ENCODE data around the gene FGGY.

FGGY gene

GRCh38 chr1:59747420-59748024, 450.6 kb downstream of the FGGY start:
- no peak for DNase-seq

GRCh38 chr1:59748123-59748522, 451.2 kb downstream of the FGGY start:
- DNase-seq: no peak

GRCh38 chr1:59750328-59751003, 453.6 kb downstream of the FGGY start:
- peak; percentile 86 for DNase-seq

- no peak for DNase-seq
These were observed 454.1 kb downstream of the FGGY start for GRCh38 chr1:59751004-59751395.

GRCh38 chr1:59751801-59752200, 454.9 kb downstream of the FGGY start:
- peak; percentile 47 for DNase-seq

GRCh38 chr1:59752556-59753414, 455.9 kb downstream of the FGGY start:
- no peak for DNase-seq

- peak; percentile 69 for DNase-seq
These were observed 458.3 kb downstream of the FGGY start for GRCh38 chr1:59755069-59755685.

- DNase-seq: no peak
These were observed 460.4 kb downstream of the FGGY start for GRCh38 chr1:59757197-59757747.

GRCh38 chr1:59759156-59759925, 462.4 kb downstream of the FGGY start:
- DNase-seq: peak; percentile 83

GRCh38 chr1:59761443-59761842, 464.5 kb downstream of the FGGY start:
- DNase-seq: no peak

- DNase-seq: no peak
These were observed 466.5 kb downstream of the FGGY start for GRCh38 chr1:59763418-59763817.

GRCh38 chr1:59765011-59765730, 468.3 kb downstream of the FGGY start:
- no peak for DNase-seq

GRCh38 chr1:59766227-59766855, 469.4 kb downstream of the FGGY start:
- peak; percentile 35 for DNase-seq

GRCh38 chr1:59767119-59767518, 470.2 kb downstream of the FGGY start:
- DNase-seq: peak; percentile 59

GRCh38 chr1:59768792-59769735, 472.2 kb downstream of the FGGY start:
- DNase-seq: no peak

- DNase-seq: no peak
These were observed 472.8 kb downstream of the FGGY start for GRCh38 chr1:59769736-59770095.

- DNase-seq: no peak
These were observed 474.5 kb downstream of the FGGY start for GRCh38 chr1:59771361-59771760.

GRCh38 chr1:59775480-59775879, 478.6 kb downstream of the FGGY start:
- DNase-seq: no peak

GRCh38 chr1:59776960-59777852, 480.3 kb downstream of the FGGY start:
- peak; percentile 76 for DNase-seq
